Activated CD4-positive, alpha-beta T cell treated with anti-CD3 and anti-CD28 coated beads, Interleukin-2, amount 50 U/mL, for 48 hours (primary cell): ENCODE data around the gene ATRN.

Experiments
- DNase-seq, 2 experiments: peaks; one replicate each; pipeline ENCODE4 v3.0.0-alpha.2; 2020

The ATRN gene

GRCh38 chr20:3660262-3661059 is 189.6 kb downstream of the ATRN start:
- no peak for DNase-seq

GRCh38 chr20:3661060-3661813 is 190.4 kb downstream of the ATRN start:
- DNase-seq, result no peak

- no peak for DNase-seq
Observed at GRCh38 chr20:3661814-3662665, 191.2 kb downstream of the ATRN start.

- no peak for DNase-seq
Observed at GRCh38 chr20:3663031-3663701, 192.3 kb downstream of the ATRN start, which contains the start of gene GFRA4. TSS of gene GFRA4 (minus strand) at chr20:3663399. CDS start at chr20:3663399, 0 bp downstream.

GRCh38 chr20:3663858-3664257 is 193.0 kb downstream of the ATRN start:
- no peak for DNase-seq

GRCh38 chr20:3667434-3668037 is 196.7 kb downstream of the ATRN start:
- no peak for DNase-seq

GRCh38 chr20:3669710-3670367 is 199.0 kb downstream of the ATRN start:
- no peak for DNase-seq

GRCh38 chr20:3670511-3670910 is 199.7 kb downstream of the ATRN start:
- no peak for DNase-seq

GRCh38 chr20:3670945-3671344 is 200.1 kb downstream of the ATRN start:
- DNase-seq, result no peak

GRCh38 chr20:3671986-3672546 is 201.2 kb downstream of the ATRN start:
- no peak for DNase-seq

GRCh38 chr20:3672547-3673171 is 201.8 kb downstream of the ATRN start:
- peak in 1 of 2 experiments; percentile 18 for DNase-seq

GRCh38 chr20:3673221-3674070 is 202.6 kb downstream of the ATRN start:
- no peak for DNase-seq

GRCh38 chr20:3674447-3674846 is 203.6 kb downstream of the ATRN start:
- DNase-seq, result no peak

- DNase-seq, result no peak
Observed at GRCh38 chr20:3674995-3675900, 204.4 kb downstream of the ATRN start.

GRCh38 chr20:3677733-3678132 is 206.9 kb downstream of the ATRN start:
- DNase-seq, result no peak

- no peak for DNase-seq
Observed at GRCh38 chr20:3678198-3678597, 207.4 kb downstream of the ATRN start.

- DNase-seq, result no peak
Observed at GRCh38 chr20:3678856-3679720, 208.3 kb downstream of the ATRN start.
